ENCODE results near the gene ADM2.

Gene ADM2

DNA sequence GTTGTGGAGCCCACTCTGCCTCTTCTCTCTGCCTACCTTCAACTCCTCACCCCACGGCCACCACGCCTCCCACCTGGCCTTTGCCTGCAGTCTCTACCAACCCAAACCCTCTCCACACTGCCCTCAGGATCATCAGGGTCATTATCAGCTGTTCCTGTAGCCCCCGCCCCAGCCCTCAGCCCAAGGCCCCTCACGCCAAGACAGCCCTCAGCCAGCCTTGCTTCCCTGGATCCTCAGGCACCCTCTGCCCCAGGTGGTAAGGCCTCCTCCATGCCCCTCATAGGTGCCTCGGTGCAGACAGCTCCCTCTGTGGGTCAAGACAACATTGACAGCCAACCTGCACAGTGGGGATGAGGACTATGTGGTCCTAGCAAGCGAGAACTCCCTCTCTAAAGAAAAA, 8.3 kb upstream of the ADM2 start:
- TF ChIP-seq, protein P1, sequence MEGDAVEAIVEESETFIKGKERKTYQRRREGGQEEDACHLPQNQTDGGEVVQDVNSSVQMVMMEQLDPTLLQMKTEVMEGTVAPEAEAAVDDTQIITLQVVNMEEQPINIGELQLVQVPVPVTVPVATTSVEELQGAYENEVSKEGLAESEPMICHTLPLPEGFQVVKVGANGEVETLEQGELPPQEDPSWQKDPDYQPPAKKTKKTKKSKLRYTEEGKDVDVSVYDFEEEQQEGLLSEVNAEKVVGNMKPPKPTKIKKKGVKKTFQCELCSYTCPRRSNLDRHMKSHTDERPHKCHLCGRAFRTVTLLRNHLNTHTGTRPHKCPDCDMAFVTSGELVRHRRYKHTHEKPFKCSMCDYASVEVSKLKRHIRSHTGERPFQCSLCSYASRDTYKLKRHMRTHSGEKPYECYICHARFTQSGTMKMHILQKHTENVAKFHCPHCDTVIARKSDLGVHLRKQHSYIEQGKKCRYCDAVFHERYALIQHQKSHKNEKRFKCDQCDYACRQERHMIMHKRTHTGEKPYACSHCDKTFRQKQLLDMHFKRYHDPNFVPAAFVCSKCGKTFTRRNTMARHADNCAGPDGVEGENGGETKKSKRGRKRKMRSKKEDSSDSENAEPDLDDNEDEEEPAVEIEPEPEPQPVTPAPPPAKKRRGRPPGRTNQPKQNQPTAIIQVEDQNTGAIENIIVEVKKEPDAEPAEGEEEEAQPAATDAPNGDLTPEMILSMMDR (conservative IDR thresholded peaks at IDR 0.05) = peak; percentile 50
- no peak overlapping the region for H3K27ac ChIP-seq

DNA sequence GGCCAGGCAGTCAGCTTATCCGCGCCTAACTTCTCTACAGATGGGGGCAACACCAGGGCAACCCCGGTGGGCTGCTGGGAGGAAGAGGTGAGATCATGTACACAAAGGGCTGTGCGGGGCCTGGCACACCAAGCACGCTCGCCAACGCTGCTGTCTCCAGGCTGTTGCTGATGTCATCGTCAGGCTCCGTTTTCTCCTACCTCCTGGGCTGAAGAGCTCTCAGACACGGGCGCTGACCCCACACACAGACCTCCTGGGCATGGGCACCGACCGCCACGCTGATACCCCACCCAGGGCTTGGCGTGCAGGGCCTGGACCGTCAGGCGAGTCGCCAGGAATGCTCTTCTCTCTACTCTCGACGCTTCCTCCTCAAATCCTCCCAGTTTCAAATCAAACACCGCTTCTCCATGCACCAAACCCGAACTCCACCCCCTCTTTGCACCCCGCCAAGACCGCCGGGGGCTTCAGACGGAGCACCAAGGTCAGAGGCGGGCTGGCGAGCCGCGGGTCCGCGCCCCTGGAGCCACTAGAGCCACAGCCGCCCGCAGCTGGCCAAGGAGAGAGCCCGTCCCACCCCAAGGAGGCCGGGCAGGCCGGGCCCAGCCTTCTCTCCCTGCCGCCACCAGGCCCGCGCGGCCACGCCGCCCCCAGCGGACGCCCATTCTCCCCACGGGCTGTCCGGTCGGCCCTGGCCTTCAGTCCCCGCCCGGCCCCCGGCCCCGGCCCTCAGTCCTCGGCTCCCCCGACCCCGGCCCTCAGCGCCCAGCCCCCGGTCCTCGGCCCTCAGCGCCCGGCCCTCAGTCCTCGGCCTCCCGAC, 7.3 kb upstream of the ADM2 start:
- H3K27ac ChIP-seq = peak overlapping the region; percentile 63
- TF ChIP-seq, protein P1 (conservative IDR thresholded peaks at IDR 0.05) = no peak

DNA sequence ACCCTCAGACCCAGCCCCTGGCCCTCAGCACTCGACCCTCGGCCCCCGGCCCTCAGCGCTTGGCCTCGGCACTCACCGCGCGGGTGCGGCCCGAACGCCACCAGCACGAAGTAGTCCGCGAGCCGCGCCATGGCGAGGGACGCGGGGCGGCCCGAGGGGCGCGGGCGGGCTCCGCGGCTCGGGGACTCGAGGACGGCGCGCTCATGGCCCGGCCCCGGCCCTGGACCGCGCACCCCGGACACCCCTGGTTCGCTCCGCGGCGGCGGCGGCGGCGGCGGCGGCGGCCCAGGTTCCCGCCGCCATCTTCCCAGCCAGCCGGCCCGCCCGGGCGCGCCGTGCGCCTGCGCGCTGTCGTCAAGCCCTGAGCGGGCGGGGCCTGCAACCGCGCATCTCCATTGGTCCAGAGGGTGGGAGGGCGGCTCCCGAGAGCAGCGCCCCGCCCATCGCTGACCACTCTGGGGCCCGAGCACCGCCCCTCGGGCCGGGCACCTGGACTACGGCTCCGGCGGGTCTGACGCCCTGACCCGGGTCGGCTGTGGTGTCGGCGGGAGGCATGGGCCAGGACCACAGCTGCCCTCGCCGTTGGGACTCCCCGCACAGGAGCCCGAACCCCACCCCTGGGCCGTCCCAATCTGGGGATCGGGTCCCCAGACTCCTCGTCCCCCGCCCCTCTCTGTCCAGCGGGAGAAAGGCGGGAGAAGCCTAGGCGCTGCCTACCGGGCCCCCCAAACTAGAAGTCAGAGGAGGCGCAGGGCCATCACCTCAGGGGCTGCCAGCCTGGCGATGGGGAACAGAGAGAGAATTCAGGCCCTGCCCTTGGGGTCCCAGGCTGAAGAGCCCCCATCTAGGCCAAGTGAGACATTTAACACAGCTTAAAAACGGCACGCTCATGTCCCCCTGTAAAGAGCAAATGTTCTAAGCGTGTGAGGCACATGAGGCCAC, 6.4 kb upstream of the ADM2 start, which contains the start of gene SBF1:
SBF1 (minus strand) TSS at position 326 of the 942 bp plus-strand sequence; CDS start at position 131, 195 bp downstream.
- TF ChIP-seq, protein P1 (conservative IDR thresholded peaks at IDR 0.05) = no peak
- peak within 1 kb of the TSS; percentile 63 for H3K27ac ChIP-seq

DNA sequence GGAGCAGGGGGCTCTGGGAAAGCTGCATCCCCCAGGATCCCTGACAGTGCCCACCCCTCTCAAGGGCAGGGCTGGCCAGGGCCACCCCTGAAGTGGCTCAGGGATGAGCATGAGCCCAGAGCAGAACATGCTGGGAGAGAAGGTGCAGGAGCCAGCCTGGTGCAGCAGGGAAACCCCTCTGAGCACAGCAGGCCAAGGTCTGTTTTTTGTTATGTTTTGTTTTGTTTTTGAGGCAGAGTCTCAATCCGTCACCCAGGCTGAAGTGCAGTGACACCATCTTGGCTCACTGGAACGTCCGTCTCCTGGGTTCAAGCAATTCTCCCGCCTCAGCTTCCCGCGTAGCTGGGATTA, 5.7 kb upstream of the ADM2 start:
- H3K27ac ChIP-seq = peak overlapping the region; percentile 63; the same call in 1 of the 2 replicates
- TF ChIP-seq, protein P1 (conservative IDR thresholded peaks at IDR 0.05) = no peak

GRCh38 chr22:50476868-50477267, 4.5 kb upstream of the ADM2 start:
- H3K27ac ChIP-seq = no peak overlapping the region
- TF ChIP-seq, protein P1 (conservative IDR thresholded peaks at IDR 0.05) = no peak

DNA sequence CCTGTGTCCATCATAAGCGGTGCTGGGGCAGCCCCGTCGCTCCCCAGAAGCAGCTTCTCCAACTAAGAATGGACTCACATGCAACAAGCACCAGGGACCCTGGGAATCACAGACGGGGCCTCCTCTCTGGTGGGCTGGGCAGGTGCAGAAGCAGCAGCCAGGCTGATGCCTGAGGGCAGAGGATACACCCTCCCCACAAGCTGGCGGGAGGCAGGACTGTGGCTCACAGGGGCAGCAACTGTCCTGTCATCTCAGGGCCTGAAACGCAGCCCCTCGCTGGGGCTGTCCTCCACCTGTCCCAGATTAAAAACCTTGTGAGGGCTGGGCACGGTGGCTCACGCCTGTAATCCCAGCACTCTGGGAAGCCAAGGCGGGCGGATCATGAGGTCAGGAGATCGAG, 3.4 kb upstream of the ADM2 start:
- no peak overlapping the region for H3K27ac ChIP-seq
- TF ChIP-seq, protein P1 (conservative IDR thresholded peaks at IDR 0.05) = no peak

DNA sequence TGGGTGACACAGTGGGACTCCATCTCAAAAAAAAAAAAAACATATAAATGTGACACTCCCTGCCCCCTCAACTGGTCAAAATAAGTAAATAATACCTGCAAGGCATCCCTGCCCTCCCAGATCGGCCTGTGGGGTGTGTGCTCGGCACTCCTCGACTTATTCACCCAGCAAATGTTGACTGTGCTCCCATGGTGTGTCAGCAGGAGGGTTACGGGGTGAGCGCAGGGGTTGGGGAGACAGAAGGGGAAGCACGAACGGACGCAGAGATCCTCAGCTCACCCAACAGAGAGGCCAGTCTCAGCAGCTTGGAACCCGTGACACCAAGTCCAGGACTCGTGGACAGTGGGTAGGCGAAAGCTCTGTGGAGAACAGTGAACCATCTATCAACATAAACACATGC, 1.6 kb upstream of the ADM2 start:
- TF ChIP-seq, protein P1 (conservative IDR thresholded peaks at IDR 0.05) = no peak
- H3K27ac ChIP-seq = no peak overlapping the region

All from VCaP (cell line).